Tibial nerve (tissue), 4 donors: Measurements from ENCODE around the gene LAMTOR5.

Experiments used
- EP300 ChIP-seq, 2 donors: sonication (generic); formaldehyde crosslinking; IDR thresholded peaks; one replicate each; pipeline ENCODE4 v1.6.1; 2017; ENCODE audit warnings: antibody characterized with exemption in 2 of 2, mild to moderate bottlenecking in 1 of 2
- POLR2A ChIP-seq, 2 donors: fragments of 450-650 bp; IDR thresholded peaks; one replicate each; pipeline ENCODE4 v1.6.1; 2017; ENCODE audit warnings: antibody characterized with exemption in 2 of 2, mild to moderate bottlenecking in 2 of 2, moderate library complexity in 2 of 2
- TF ChIP-seq, protein P1 (sequence below), 5 experiments: fragments of 200-600 bp in 3 of 5; fragments of 450-650 bp in 2 of 5; sonication (generic) in 3 of 5; IDR thresholded peaks; one replicate each; pipeline ENCODE4 v1.5.1; 2016 to 2019; ENCODE audit warnings: antibody characterized with exemption in 5 of 5, mild to moderate bottlenecking in 3 of 5, moderate library complexity in 2 of 5

DNA sequence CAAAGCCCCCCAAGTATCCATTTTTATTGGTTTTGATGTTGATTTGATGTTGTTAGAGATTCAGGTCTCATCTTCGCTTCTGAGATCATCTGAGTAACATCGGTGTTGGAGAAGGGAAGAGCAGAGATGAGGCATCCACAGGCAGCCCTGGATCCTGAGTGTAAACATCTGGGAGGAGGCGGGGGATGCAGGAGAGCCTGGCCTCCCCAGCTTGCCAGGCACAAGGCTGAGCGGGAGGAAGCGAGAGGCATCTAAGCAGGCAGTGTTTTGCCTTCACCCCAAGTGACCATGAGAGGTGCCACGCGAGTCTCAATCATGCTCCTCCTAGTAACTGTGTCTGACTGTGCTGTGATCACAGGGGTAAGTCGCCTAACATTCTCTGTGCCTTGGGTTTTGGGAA lies 43.4 kb upstream of the LAMTOR5 start, which contains the start of gene PROK1:
- TF ChIP-seq, protein P1, sequence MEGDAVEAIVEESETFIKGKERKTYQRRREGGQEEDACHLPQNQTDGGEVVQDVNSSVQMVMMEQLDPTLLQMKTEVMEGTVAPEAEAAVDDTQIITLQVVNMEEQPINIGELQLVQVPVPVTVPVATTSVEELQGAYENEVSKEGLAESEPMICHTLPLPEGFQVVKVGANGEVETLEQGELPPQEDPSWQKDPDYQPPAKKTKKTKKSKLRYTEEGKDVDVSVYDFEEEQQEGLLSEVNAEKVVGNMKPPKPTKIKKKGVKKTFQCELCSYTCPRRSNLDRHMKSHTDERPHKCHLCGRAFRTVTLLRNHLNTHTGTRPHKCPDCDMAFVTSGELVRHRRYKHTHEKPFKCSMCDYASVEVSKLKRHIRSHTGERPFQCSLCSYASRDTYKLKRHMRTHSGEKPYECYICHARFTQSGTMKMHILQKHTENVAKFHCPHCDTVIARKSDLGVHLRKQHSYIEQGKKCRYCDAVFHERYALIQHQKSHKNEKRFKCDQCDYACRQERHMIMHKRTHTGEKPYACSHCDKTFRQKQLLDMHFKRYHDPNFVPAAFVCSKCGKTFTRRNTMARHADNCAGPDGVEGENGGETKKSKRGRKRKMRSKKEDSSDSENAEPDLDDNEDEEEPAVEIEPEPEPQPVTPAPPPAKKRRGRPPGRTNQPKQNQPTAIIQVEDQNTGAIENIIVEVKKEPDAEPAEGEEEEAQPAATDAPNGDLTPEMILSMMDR (IDR thresholded peaks at IDR 0.05): no peak
- no peak for TF ChIP-seq EP300 (IDR thresholded peaks at IDR 0.05)
- no peak for TF ChIP-seq POLR2A (IDR thresholded peaks at IDR 0.05)
